Thymus (tissue), 11 donors: ENCODE measurements around the gene MPZL1. TPM values are rescaled to one million over a fixed set of nuclear protein-coding genes. Genes with fewer than 3 reads are reported as not detected.

ENCODE experiments used
- DNase-seq, 9 donors: peaks; one replicate each; pipeline ENCODE4 v3.0.0-alpha.2; 2013; ENCODE audit warnings: low spot score in 9 of 9, low read depth in 6 of 9, missing footprints in 1 of 9
- H3K27ac ChIP-seq, 2 donors: one replicate each; pipeline ENCODE4 v1.5.1; 2013; ENCODE audit warnings: control low read depth in 1 of 2, low read depth in 1 of 2, low read length in 1 of 2, mild to moderate bottlenecking in 1 of 2, moderate library complexity in 1 of 2
- H3K27me3 ChIP-seq, 2 donors: one replicate each; pipeline ENCODE4 v1.5.1; 2013; ENCODE audit warnings: low read length in 1 of 2; ENCODE audit not compliant: control insufficient read depth in 2 of 2, insufficient read depth in 1 of 2
- H3K36me3 ChIP-seq, 2 donors: one replicate each; pipeline ENCODE4 v1.5.1; 2013; ENCODE audit warnings: low read length in 1 of 2, mild to moderate bottlenecking in 1 of 2, moderate library complexity in 1 of 2; ENCODE audit not compliant: control insufficient read depth in 2 of 2, insufficient read depth in 2 of 2
- H3K4me1 ChIP-seq, 2 donors: one replicate each; pipeline ENCODE4 v1.5.1; 2013; ENCODE audit warnings: low read length in 2 of 2; ENCODE audit not compliant: control insufficient read depth in 2 of 2, insufficient read depth in 2 of 2
- H3K4me3 ChIP-seq, 2 donors: one replicate each; pipeline ENCODE4 v1.5.1; 2013; ENCODE audit warnings: low read length in 2 of 2, control low read depth in 1 of 2, mild to moderate bottlenecking in 1 of 2
- H3K9me3 ChIP-seq, 2 donors: one replicate each; pipeline ENCODE4 v1.5.1; 2013; ENCODE audit warnings: low read length in 1 of 2, mild to moderate bottlenecking in 1 of 2; ENCODE audit not compliant: control insufficient read depth in 2 of 2, insufficient read depth in 1 of 2
- WGBS: extraction: QIAGEN DNeasy Blood & Tissue Kit; methylation state at CpG from one replicate; pipeline ENCODE4 v1.1.7; 2013; 5-methylcytosine and 5-hydroxymethylcytosine counted together
- polyA plus RNA-seq: library from polyadenylated mRNA; stranded (reverse); fragments of 200-250 nt; gene quantifications from one replicate; pipeline ENCODE4 v1.2.3, GENCODE V29; 2013
- total RNA-seq: library from RNA; stranded (reverse); fragments of 120-200 nt; gene quantifications from one replicate; pipeline ENCODE4 v1.2.4, GENCODE V29; 2013
- donor health status: healthy.

Gene MPZL1
- total and polyA plus RNA-seq, 2 donors = 23.4 to 26.0 TPM

DNA sequence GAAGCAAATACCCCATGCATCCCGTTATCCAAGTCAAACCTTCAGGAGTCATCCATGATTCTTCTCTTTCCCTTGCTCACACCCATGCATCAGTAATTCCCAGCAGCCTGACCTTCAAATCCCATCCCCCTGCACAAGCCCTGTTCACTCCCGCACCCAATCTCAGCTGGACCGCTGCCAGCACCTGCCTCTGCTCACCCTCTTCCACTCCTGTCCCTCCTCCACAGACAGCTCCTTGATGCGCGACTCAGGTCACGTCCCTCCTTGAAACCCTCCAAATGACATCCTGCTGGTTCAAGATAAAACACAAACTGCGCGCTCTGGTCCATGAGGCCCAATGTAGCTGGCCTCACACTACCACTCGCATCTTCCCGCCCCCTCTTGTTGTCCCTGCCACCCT is 43.4 kb upstream of the MPZL1 start:
- Histone ChIP-seq H3K4me3 (no peak overlapping the region), H3K27ac (no peak overlapping the region), H3K27me3 (no peaks in the 10 kb centered on the region), H3K9me3 (no peaks in the 10 kb centered on the region), H3K36me3 (peaks cover 72 to 93% of the 10 kb centered on the region in 2 donors), H3K4me1 (peaks cover 0 to 14% of the 10 kb centered on the region in 2 donors)
- 97% methylated on average over 10 of the region's 10 CpGs for WGBS
- no peak for DNase-seq

GRCh38 chr1:167678838-167679237 is 42.9 kb upstream of the MPZL1 start:
- Histone ChIP-seq H3K4me3 (no peak overlapping the region), H3K27me3 (no peaks in the 10 kb centered on the region), H3K36me3 (peaks cover 72 to 93% of the 10 kb centered on the region in 2 donors), H3K9me3 (no peaks in the 10 kb centered on the region), H3K4me1 (peaks cover 0 to 14% of the 10 kb centered on the region in 2 donors), H3K27ac (no peak overlapping the region)
- no peak for DNase-seq
- 98% methylated on average over 3 of the region's 3 CpGs for WGBS

DNA sequence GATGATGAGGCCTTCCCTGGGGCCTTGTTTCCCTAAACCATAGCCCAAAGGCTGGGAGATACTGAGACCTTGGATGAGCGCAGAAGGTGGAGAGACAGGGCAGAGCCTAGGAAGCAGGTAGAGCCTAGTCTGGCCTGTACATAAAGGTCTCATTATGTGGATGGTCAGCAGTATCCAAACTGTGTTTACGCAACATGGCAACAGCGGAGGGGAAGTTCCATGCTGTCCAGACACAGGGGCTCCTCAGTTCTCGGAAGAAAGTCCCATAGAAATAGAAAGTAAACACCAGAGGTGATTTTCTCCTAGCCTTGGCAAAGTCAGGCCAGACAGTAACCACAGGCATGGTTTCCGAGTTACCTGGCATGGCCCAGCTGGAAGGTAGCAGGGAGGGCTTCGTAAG is 42.1 kb upstream of the MPZL1 start:
- no peaks in the 10 kb centered on the region for H3K27me3 ChIP-seq
- no peak overlapping the region for H3K4me3 ChIP-seq
- no peak for DNase-seq
- H3K27ac ChIP-seq = no peak overlapping the region
- WGBS = 97% methylated on average over 6 of the region's 6 CpGs
- H3K9me3 ChIP-seq = no peaks in the 10 kb centered on the region
- H3K36me3 ChIP-seq = peaks cover 76 to 94% of the 10 kb centered on the region in 2 donors
- H3K4me1 ChIP-seq = peaks cover 0 to 14% of the 10 kb centered on the region in 2 donors

DNA sequence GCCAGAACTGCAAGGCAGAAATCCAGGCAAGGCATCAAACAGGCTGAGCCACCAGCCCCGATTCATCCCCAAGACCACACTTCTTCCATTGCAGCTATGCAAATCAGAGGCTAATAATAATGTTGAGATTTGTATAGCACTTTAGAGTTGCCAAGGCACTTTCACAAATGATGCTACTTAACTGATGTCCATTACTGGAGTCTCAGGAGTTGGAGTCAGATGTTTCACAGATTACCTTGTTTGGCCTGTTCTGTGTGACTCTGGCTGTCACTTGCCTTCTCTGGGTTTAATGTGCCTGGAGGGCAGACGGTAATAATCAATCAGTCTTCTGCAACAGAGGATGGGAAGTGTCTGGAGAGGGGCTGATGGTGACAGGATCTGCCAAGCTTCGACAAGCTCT is 40.8 kb upstream of the MPZL1 start:
- H3K4me1 ChIP-seq = peaks cover 0 to 11% of the 10 kb centered on the region in 2 donors
- no peak overlapping the region for H3K27ac ChIP-seq
- peaks cover 75 to 96% of the 10 kb centered on the region in 2 donors for H3K36me3 ChIP-seq
- no peaks in the 10 kb centered on the region for H3K9me3 ChIP-seq
- no peak overlapping the region for H3K4me3 ChIP-seq
- no peaks in the 10 kb centered on the region for H3K27me3 ChIP-seq
- DNase-seq = no peak
- 98% methylated on average over 3 of the region's 3 CpGs for WGBS

DNA sequence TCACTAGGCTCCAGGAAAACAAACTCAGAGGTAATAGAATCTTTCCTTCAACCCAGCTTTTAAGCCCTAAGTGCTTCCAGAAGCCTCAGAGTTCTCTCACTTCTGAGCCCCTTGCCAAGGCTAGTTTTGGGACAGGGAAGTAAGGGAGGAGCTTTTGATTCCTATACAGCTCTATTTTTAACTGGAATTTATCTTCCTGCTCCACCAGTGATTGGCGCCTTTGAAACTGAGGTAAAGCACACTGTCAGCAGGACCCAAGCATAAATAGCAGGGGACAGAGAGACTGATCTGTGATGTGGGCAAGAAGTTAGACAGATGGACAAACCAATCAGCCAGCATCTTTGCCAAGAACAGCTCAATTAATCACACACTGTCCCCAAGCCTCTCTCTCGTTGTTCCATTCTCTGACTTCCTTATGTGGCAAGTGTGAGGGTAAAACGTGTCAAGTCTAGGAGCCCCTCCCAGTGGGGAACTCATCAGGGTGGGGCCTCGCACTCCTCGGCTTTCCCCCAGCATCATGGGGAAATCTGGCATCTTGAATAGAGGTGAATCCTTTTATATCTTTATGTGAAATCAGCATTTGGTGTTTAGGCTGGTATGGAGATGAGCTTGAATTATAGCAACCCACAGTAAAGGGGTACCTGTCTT is 40.2 kb upstream of the MPZL1 start:
- Histone ChIP-seq H3K9me3 (no peaks in the 10 kb centered on the region), H3K27me3 (no peaks in the 10 kb centered on the region), H3K27ac (no peak overlapping the region), H3K4me1 (peaks cover 0 to 10% of the 10 kb centered on the region in 2 donors), H3K4me3 (no peak overlapping the region), H3K36me3 (peaks cover 79 to 96% of the 10 kb centered on the region in 2 donors)
- WGBS = 94% methylated on average over 5 of the region's 5 CpGs
- DNase-seq = no peak

GRCh38 chr1:167683226-167683625 is 38.6 kb upstream of the MPZL1 start:
- no peaks in the 10 kb centered on the region for H3K27me3 ChIP-seq
- no peaks in the 10 kb centered on the region for H3K9me3 ChIP-seq
- H3K4me1 ChIP-seq = peaks cover 0 to 11% of the 10 kb centered on the region in 2 donors
- 98% methylated on average over 6 of the region's 6 CpGs for WGBS
- H3K27ac ChIP-seq = no peak overlapping the region
- no peak for DNase-seq
- no peak overlapping the region for H3K4me3 ChIP-seq
- peaks cover 79 to 96% of the 10 kb centered on the region in 2 donors for H3K36me3 ChIP-seq

GRCh38 chr1:167683641-167684502 is 37.9 kb upstream of the MPZL1 start:
- H3K36me3 ChIP-seq = peaks cover 79 to 96% of the 10 kb centered on the region in 2 donors
- H3K4me1 ChIP-seq = peaks cover 0 to 8% of the 10 kb centered on the region in 2 donors
- no peaks in the 10 kb centered on the region for H3K9me3 ChIP-seq
- no peak overlapping the region for H3K27ac ChIP-seq
- 94% methylated on average over 15 of the region's 15 CpGs for WGBS
- H3K27me3 ChIP-seq = no peaks in the 10 kb centered on the region
- DNase-seq = no peak
- H3K4me3 ChIP-seq = no peak overlapping the region

GRCh38 chr1:167685844-167686243 is 35.9 kb upstream of the MPZL1 start:
- no peak for DNase-seq
- 97% methylated on average over 5 of the region's 5 CpGs for WGBS
- Histone ChIP-seq H3K27ac (no peak overlapping the region), H3K36me3 (peaks cover 79 to 96% of the 10 kb centered on the region in 2 donors), H3K4me1 (peaks cover 0 to 4% of the 10 kb centered on the region in 2 donors), H3K4me3 (no peak overlapping the region), H3K27me3 (no peaks in the 10 kb centered on the region), H3K9me3 (no peaks in the 10 kb centered on the region)

DNA sequence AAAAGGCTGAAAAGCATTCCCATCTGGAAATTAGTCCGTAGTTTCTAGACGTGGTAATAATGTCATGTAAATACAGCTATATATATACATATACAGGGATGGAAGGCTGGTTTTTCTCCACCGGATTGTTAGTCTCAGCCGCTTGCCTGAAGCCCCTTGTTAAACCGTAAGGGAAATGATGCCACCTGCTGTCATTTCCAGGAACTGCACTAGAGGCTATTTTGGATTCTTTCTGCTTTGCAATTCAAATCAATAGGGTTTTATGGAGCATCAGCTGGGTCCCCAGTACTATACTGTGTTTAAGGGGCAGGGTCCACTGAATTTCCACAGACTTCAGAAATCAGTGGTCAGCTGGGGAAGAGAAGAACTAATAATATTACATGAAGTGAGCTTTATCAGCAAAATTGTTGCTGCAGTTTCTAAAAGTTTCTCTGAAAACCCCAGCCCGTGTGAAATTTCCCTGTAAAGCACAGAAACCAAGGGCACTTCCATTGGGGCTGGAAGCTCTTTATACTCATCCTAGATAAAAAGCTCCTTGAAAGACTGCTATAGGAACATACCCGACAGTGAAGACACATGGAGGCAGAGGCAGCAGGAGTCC is 33.8 kb upstream of the MPZL1 start:
- 34% methylated on average over 7 of the region's 7 CpGs for WGBS
- Histone ChIP-seq H3K36me3 (peaks cover 75 to 97% of the 10 kb centered on the region in 2 donors), H3K9me3 (no peaks in the 10 kb centered on the region), H3K27me3 (no peaks in the 10 kb centered on the region), H3K4me3 (no peak overlapping the region), H3K4me1 (peaks cover 0 to 4% of the 10 kb centered on the region in 2 donors), H3K27ac (peak overlapping the region in 1 of 2 donors; percentile 28)
- peak; percentile 46 to 90 (median 80) for DNase-seq
